GM21367 (cell line): ENCODE measurements around the gene RAB39B.

ENCODE experiments used
- ATAC-seq: cut with Tn5 transposase; IDR thresholded peaks from one replicate; pipeline ENCODE4 v1.9.1; 2021; ENCODE audit not compliant: unreplicated experiment

The RAB39B gene

GRCh38 chrX:155216179-155216939 lies 47.9 kb downstream of the RAB39B start, which contains the start of gene VBP1:
VBP1 (plus strand) TSS chrX:155216460; CDS start chrX:155216483, 23 bp downstream.
- ATAC-seq = peak; percentile 97

DNA sequence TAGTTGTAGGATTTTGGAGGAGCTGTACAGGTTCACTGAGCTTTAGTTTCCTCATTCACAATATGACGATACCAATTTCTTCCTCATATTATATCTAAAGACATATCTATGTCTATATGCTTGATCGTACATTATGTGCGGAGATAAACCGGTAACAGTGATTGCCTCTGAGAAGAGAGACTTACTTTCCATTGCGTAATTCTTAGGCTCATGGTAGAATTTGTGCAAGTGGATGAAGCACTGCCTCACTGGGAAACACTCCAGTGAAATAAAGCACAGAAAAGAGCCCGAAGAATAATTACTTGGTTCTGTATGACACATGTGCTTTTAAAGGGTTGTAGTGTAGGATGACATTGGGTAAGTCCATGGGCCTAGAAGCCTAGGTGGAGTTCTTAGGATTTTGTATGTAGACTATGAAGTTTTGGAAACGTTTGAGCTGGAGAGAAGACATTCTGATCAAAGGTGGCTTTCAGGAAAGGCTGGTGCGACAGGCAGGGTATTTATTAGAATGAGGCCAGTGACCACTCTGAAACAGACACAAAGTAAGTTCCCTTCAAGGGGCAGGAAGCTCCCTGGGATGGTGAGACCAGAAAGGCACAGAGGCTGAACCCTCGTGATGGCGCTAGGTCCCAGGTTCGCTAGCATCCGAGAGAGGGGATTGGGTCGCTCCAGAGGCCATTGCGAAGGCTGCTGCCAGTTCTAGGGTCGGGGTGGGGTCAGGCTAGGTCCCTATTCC lies 48.7 kb downstream of the RAB39B start:
- ATAC-seq = peak; percentile 36

DNA sequence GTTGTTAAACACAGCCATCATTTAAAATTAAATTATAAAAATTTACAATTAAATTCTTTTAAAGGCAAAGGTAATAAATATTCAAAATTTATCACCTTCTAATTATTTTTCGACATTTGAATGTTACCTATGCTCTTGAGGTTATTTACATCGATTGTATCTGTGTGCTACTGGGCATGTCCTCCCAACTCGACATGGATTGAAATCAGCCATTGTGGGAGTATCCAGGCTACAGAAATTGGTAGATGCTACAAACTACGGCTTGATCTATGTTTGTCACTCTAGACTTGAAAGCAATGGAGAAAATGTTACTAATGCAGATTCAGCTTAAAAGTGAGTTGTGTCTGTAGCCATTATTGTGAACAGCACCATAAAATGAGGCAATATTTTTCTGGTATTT lies 50.6 kb downstream of the RAB39B start:
- no peak for ATAC-seq

DNA sequence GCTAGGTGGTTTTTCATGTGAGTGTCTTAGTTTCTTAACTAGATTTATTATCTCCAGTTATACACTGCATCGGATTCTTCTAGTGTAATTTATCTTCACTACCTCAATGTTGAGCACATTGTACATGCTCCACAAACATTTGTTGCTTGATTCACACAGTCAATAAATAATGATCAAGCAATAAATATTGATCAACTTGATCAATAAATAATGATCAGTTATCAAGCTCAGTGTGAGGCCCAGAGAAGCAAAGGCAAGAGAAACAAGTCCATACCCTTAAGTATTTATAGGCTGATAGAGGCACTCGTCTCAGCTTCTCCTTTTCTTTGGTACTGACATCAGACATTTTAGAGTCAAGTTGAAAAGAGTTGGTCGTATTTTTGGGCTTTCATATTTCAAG lies 53.1 kb downstream of the RAB39B start:
- no peak for ATAC-seq
